GM23338 (cell line): Measurements from ENCODE around the gene GFAP. TPM values are rescaled to one million over a fixed set of nuclear protein-coding genes. Genes with fewer than 3 reads are reported as not detected.

ENCODE experiments used
- ATAC-seq: fragments of 200-7000 bp; cut with Tn5 transposase; 3 replicates; pipeline ENCODE4 v1.9.1; 2020
- DNase-seq: peaks from one replicate; pipeline ENCODE4 v3.0.0-alpha.2; 2015; ENCODE audit warnings: low spot score
- H2AFZ ChIP-seq: fragments of 200-600 bp; sonication (generic); 2 replicates; pipeline ENCODE4 v1.8.0; 2016; ENCODE audit warnings: antibody characterized with exemption, mild to moderate bottlenecking, moderate library complexity
- H3F3A ChIP-seq: fragments of 200-600 bp; sonication (generic); replicated peaks from 2 replicates; pipeline ENCODE4 v1.8.0; 2017; ENCODE audit warnings: antibody characterized with exemption, mixed run types, low read depth
- H3K27ac ChIP-seq: fragments of 200-600 bp; sonication (generic); 2 replicates; pipeline ENCODE4 v1.6.1; 2016; ENCODE audit warnings: low read depth
- H3K27me3 ChIP-seq: fragments of 200-600 bp; sonication (generic); 2 replicates; pipeline ENCODE4 v1.8.0; 2016; ENCODE audit warnings: mild to moderate bottlenecking, mixed run types, moderate library complexity; ENCODE audit not compliant: insufficient read depth
- H3K36me3 ChIP-seq: fragments of 200-600 bp; sonication (generic); 2 replicates; pipeline ENCODE4 v1.8.0; 2016; ENCODE audit warnings: mild to moderate bottlenecking; ENCODE audit not compliant: insufficient read depth
- H3K4me1 ChIP-seq: fragments of 200-600 bp; sonication (generic); 2 replicates; pipeline ENCODE4 v1.8.0; 2016; ENCODE audit warnings: mild to moderate bottlenecking, moderate library complexity; ENCODE audit not compliant: insufficient read depth
- H3K4me2 ChIP-seq: fragments of 200-600 bp; sonication (generic); 2 replicates; pipeline ENCODE4 v1.7.1; 2017; ENCODE audit warnings: mixed run types
- H3K4me3 ChIP-seq: fragments of 200-600 bp; sonication (generic); 2 replicates; pipeline ENCODE4 v1.6.1; 2016; ENCODE audit warnings: mixed run types
- H3K79me2 ChIP-seq: fragments of 200-600 bp; sonication (generic); replicated peaks from 2 replicates; pipeline ENCODE4 v1.8.0; 2017; ENCODE audit warnings: mild to moderate bottlenecking; ENCODE audit not compliant: insufficient read depth
- H3K9me2 ChIP-seq: fragments of 200-600 bp; sonication (generic); 2 replicates; pipeline ENCODE4 v1.8.0; 2017; ENCODE audit not compliant: insufficient read depth
- H4K20me1 ChIP-seq: fragments of 200-600 bp; sonication (generic); replicated peaks from 2 replicates; pipeline ENCODE4 v1.8.0; 2017; ENCODE audit warnings: mild to moderate bottlenecking; ENCODE audit not compliant: insufficient read depth
- H3K27ac Mint-ChIP-seq: 2 replicates; pipeline ENCODE4 v1.8.0; 2020; ENCODE audit warnings: inconsistent platforms, mild to moderate bottlenecking, moderate library complexity, mixed read lengths
- H3K27me3 Mint-ChIP-seq: 3 replicates; pipeline ENCODE4 v1.8.0; 2022; ENCODE audit warnings: low read depth, mild to moderate bottlenecking, moderate library complexity, mixed read lengths, inconsistent platforms; ENCODE audit not compliant: insufficient read depth, poor library complexity
- H3K36me3 Mint-ChIP-seq: 3 replicates; pipeline ENCODE4 v1.8.0; 2021; ENCODE audit warnings: low read depth, mild to moderate bottlenecking, inconsistent platforms, moderate library complexity, mixed read lengths
- H3K4me1 Mint-ChIP-seq: 3 replicates; pipeline ENCODE4 v1.8.0; 2020; ENCODE audit warnings: mild to moderate bottlenecking, inconsistent platforms, mixed read lengths
- H3K4me3 Mint-ChIP-seq: 3 replicates; pipeline ENCODE4 v1.8.0; 2021; ENCODE audit warnings: moderate library complexity, mild to moderate bottlenecking, inconsistent platforms, mixed read lengths
- H3K9me3 Mint-ChIP-seq: 3 replicates; pipeline ENCODE4 v1.8.0; 2020; ENCODE audit warnings: moderate library complexity, mild to moderate bottlenecking, inconsistent platforms, mixed read lengths
- CTCF ChIP-seq, 2 experiments: fragments of 200-600 bp in 1 of 2; sonication (generic) in 1 of 2; conservative IDR thresholded peaks; 2 replicates each; pipeline versions ENCODE4 v1.5.1 to v1.6.1; 2016 to 2017; ENCODE audit warnings: antibody characterized with exemption in 2 of 2, low read depth in 2 of 2, mild to moderate bottlenecking in 2 of 2, moderate library complexity in 1 of 2
- REST ChIP-seq: IDR thresholded peaks from one replicate; pipeline ENCODE4 v1.6.1; 2018; ENCODE audit warnings: antibody characterized with exemption; ENCODE audit not compliant: unreplicated experiment
- ZNF331 ChIP-seq: fragments of 250-450 bp; sonication (Bioruptor Pico); IDR thresholded peaks from 2 replicates; pipeline ENCODE4 v1.5.0; 2020; ENCODE audit warnings: low read depth, mild to moderate bottlenecking, moderate library complexity
- ZNF462 ChIP-seq: fragments of 250-450 bp; sonication (Bioruptor Pico); IDR thresholded peaks from 2 replicates; pipeline ENCODE4 v1.5.0; 2020; ENCODE audit warnings: mild to moderate bottlenecking, moderate library complexity
- polyA plus RNA-seq: library from polyadenylated mRNA; unstranded; fragments of >200 nt; fragmentation: Nextera tagmentation; extraction: Ambion mirVana; gene quantifications from 2 replicates; pipeline ENCODE4 v1.2.1, GENCODE V29; 2016
- total RNA-seq: library from RNA; depleted of rRNA; stranded (reverse); fragments of >200 nt; shearing (Covaris generic); gene quantifications from 2 replicates; pipeline ENCODE4 v1.2.3, GENCODE V29; 2014

The GFAP gene
- total and polyA plus RNA-seq, 2 experiments from 2014 or later = 0.15 to 5.1 TPM

GRCh38 chr17:44914698-44915271 is 515 bp downstream of the GFAP start:
- peaks cover 7% of the 10 kb centered on the region for H3K4me1 Mint-ChIP-seq
- no peak overlapping the region for H3K4me3 Mint-ChIP-seq
- Histone ChIP-seq H2AFZ (no peak overlapping the region), H3K36me3 (no peaks in the 10 kb centered on the region), H3K79me2 (no peaks in the 10 kb centered on the region), H3K4me2 (no peak overlapping the region), H3K9me2 (no peaks in the 10 kb centered on the region), H3K27ac (no peak overlapping the region), H3F3A (peaks cover 10% of the 10 kb centered on the region; the same call in 1 of the 2 replicates), H3K4me1 (no peaks in the 10 kb centered on the region; the same call in none of the 2 replicates), H3K27me3 (peaks cover 17% of the 10 kb centered on the region), H4K20me1 (no peaks in the 10 kb centered on the region), H3K4me3 (no peak overlapping the region)
- H3K9me3 Mint-ChIP-seq = no peaks in the 10 kb centered on the region
- no peaks in the 10 kb centered on the region; the same call in 2 of the 3 replicates for H3K36me3 Mint-ChIP-seq
- DNase-seq (no peak), ATAC-seq (no peak)
- H3K27me3 Mint-ChIP-seq = peaks cover 18% of the 10 kb centered on the region
- TF ChIP-seq CTCF (conservative IDR thresholded peaks at IDR 0.05; ENCODE audit: low read depth in 2 of 2) = peak in 1 of 2 experiments; percentile 18; a peak in 1 of 4 replicates
- TF ChIP-seq ZNF462 (CRISPR knock-in tag) = no peak
- H3K27ac Mint-ChIP-seq = no peak overlapping the region

GRCh38 chr17:44914148-44914547 is 1.2 kb downstream of the GFAP start:
- Histone ChIP-seq H3K79me2 (no peaks in the 10 kb centered on the region), H3K27me3 (peaks cover 17% of the 10 kb centered on the region), H4K20me1 (no peaks in the 10 kb centered on the region), H3K4me2 (no peak overlapping the region), H3K4me1 (no peaks in the 10 kb centered on the region; the same call in none of the 2 replicates), H3K36me3 (no peaks in the 10 kb centered on the region), H2AFZ (no peak overlapping the region), H3K27ac (no peak overlapping the region), H3K4me3 (no peak overlapping the region), H3K9me2 (no peaks in the 10 kb centered on the region), H3F3A (peaks cover 10% of the 10 kb centered on the region; the same call in 1 of the 2 replicates)
- DNase-seq (no peak), ATAC-seq (no peak)
- no peak overlapping the region for H3K4me3 Mint-ChIP-seq
- H3K9me3 Mint-ChIP-seq = no peaks in the 10 kb centered on the region
- H3K27me3 Mint-ChIP-seq = peaks cover 15% of the 10 kb centered on the region
- H3K36me3 Mint-ChIP-seq = no peaks in the 10 kb centered on the region; the same call in 2 of the 3 replicates
- H3K4me1 Mint-ChIP-seq = peaks cover 7% of the 10 kb centered on the region
- H3K27ac Mint-ChIP-seq = no peak overlapping the region
- TF ChIP-seq REST = no peak
- no peak for TF ChIP-seq ZNF331 (CRISPR knock-in tag)
